PFSK-1 (cell line): ENCODE measurements around the gene MINDY4B.

Source experiments
- FOXP2 ChIP-seq: optimal IDR thresholded peaks from 2 replicates; pipeline ENCODE3; 2011; ENCODE audit warnings: borderline replicate concordance, control low read depth, inconsistent platforms; ENCODE audit not compliant: insufficient read depth; ENCODE audit errors: extremely low read length, extremely low read depth
- POLR2AphosphoS5 ChIP-seq: IDR thresholded peaks from 2 replicates; pipeline ENCODE4 v1.6.1; 2012; ENCODE audit warnings: low read depth, mild to moderate bottlenecking, control low read depth, low read length, moderate library complexity
- REST ChIP-seq, 2 experiments: IDR thresholded peaks; 2 replicates each; pipeline versions ENCODE4 v1.6.1 to v1.8.0; 2011 to 2012; ENCODE audit warnings: low read depth in 2 of 2, low read length in 2 of 2, control low read depth in 1 of 2, inconsistent platforms in 1 of 2, mild to moderate bottlenecking in 1 of 2, moderate library complexity in 1 of 2; ENCODE audit not compliant: insufficient read depth in 1 of 2
- SIN3A ChIP-seq: IDR thresholded peaks from 2 replicates; pipeline ENCODE4 v1.6.1; 2012; ENCODE audit warnings: mild to moderate bottlenecking, low read length, moderate library complexity, borderline replicate concordance; ENCODE audit not compliant: insufficient read depth
- TAF1 ChIP-seq: IDR thresholded peaks from 2 replicates; pipeline ENCODE4 v1.6.1; 2012; ENCODE audit warnings: low read length, control low read depth, borderline replicate concordance; ENCODE audit not compliant: insufficient read depth

Gene MINDY4B

GRCh38 chr3:150925751-150926201 lies 20.5 kb upstream of the MINDY4B start:
- TF ChIP-seq SIN3A = no peak
- no peak for TF ChIP-seq TAF1
- TF ChIP-seq REST (IDR thresholded peaks at IDR 0.05; ENCODE audit: insufficient read depth in 1 of 2, low read depth in 2 of 2, low read length in 2 of 2) = no peak
- TF ChIP-seq POLR2AphosphoS5 = no peak
- TF ChIP-seq FOXP2 = no peak

- TF ChIP-seq TAF1 (no peak), REST (IDR thresholded peaks at IDR 0.05; ENCODE audit: insufficient read depth in 1 of 2, low read depth in 2 of 2, low read length in 2 of 2) (no peak), POLR2AphosphoS5 (no peak), FOXP2 (no peak), SIN3A (no peak)
These were observed 17.4 kb upstream of the MINDY4B start for GRCh38 chr3:150922611-150923010.

GRCh38 chr3:150921209-150921608 lies 16.0 kb upstream of the MINDY4B start:
- TF ChIP-seq SIN3A (no peak), POLR2AphosphoS5 (no peak), TAF1 (no peak), FOXP2 (no peak), REST (IDR thresholded peaks at IDR 0.05; ENCODE audit: insufficient read depth in 1 of 2, low read depth in 2 of 2, low read length in 2 of 2) (no peak)

GRCh38 chr3:150920236-150920635 lies 15.0 kb upstream of the MINDY4B start:
- no peak for TF ChIP-seq REST (IDR thresholded peaks at IDR 0.05; ENCODE audit: insufficient read depth in 1 of 2, low read depth in 2 of 2, low read length in 2 of 2)
- TF ChIP-seq POLR2AphosphoS5 = no peak
- TF ChIP-seq FOXP2 = no peak
- no peak for TF ChIP-seq TAF1
- no peak for TF ChIP-seq SIN3A

- TF ChIP-seq SIN3A (no peak), REST (IDR thresholded peaks at IDR 0.05; ENCODE audit: insufficient read depth in 1 of 2, low read depth in 2 of 2, low read length in 2 of 2) (no peak), TAF1 (no peak), POLR2AphosphoS5 (no peak)
These were observed 12.7 kb upstream of the MINDY4B start for GRCh38 chr3:150917951-150918350.
